HCT116 (cell line): ENCODE data around the gene GUSB. TPM values are rescaled to one million over a fixed set of nuclear protein-coding genes. Genes with fewer than 3 reads are reported as not detected.
"Not testable (repeated sequence)": the region's sequence is repeated elsewhere in the genome, so short reads cannot be mapped to it uniquely, and the experiment has no call there.

Experiments
- ATAC-seq: fragments of 200-7000 bp; cut with Tn5 transposase; 2 replicates; pipeline ENCODE4 v1.9.1; 2020; ENCODE audit warnings: mild to moderate bottlenecking, moderate library complexity
- BruUV-seq: library from RNA; stranded (reverse); fragments of 400-500 nt; replicated peaks from 2 replicates; lab custom pipeline; 2021; lab: Mats Ljungman, UMichigan
- CTCF ChIA-PET: fragments of 300-600 bp; sonication (Branson Sonifier 250); formaldehyde crosslinking; loops from one replicate; lab custom pipeline; 2021; ENCODE audit warnings: antibody characterized with exemption; lab: Charles Lee
- POLR2A ChIA-PET: fragments of 300-600, 350-600 bp; sonication (Branson Sonifier 250); formaldehyde crosslinking; loops from one replicate; lab custom pipeline; 2021; ENCODE audit warnings: antibody characterized with exemption; lab: Charles Lee
- RAD21 ChIA-PET, 2 experiments: fragments of 300-600 bp; sonication (Branson Sonifier 250); formaldehyde crosslinking; loops; one replicate each; lab custom pipeline; 2023; ENCODE audit warnings: low total read pairs in 2 of 2; ENCODE audit not compliant: uncharacterized antibody in 2 of 2, unreplicated experiment in 2 of 2, low non-redundant PET in 1 of 2; lab: Charles Lee
- DNase-seq: peaks from one replicate; pipeline ENCODE4 v3.0.0-alpha.2; 2010; ENCODE audit warnings: low read depth, low spot score
- H2AFZ ChIP-seq: fragments of 200-600 bp; shearing (Covaris generic), sonication (generic); 2 replicates; pipeline ENCODE4 v1.6.1; 2017; ENCODE audit warnings: low read depth, mixed run types, mixed read lengths, antibody characterized with exemption, low read length; ENCODE audit not compliant: poor library complexity, severe bottlenecking
- H3K27ac ChIP-seq: 2 replicates; pipeline ENCODE4 v1.5.1; 2012; ENCODE audit warnings: low read depth, low read length
- H3K27me3 ChIP-seq: fragments of 200-600 bp; sonication (generic); 2 replicates; pipeline ENCODE4 v1.6.1; 2016; ENCODE audit warnings: mixed run types, low read length, mixed read lengths; ENCODE audit not compliant: insufficient read depth
- H3K36me3 ChIP-seq, 2 experiments: fragments of 200-500 bp in 1 of 2; fragments of 200-600 bp in 1 of 2; sonication (Bioruptor generic) in 1 of 2; sonication (generic) in 1 of 2; 2 replicates each; pipeline versions ENCODE4 v1.5.1 to v1.6.1; 2014 to 2016; ENCODE audit warnings: low read length in 2 of 2, inconsistent platforms in 1 of 2, mixed read lengths in 1 of 2, mixed run types in 1 of 2; ENCODE audit not compliant: insufficient read depth in 2 of 2, control insufficient read depth in 1 of 2
- H3K4me1 ChIP-seq, 2 experiments: fragments of 200-600 bp in 1 of 2; sonication (generic) in 1 of 2; 2 replicates each; pipeline versions ENCODE4 v1.5.1 to v1.6.1; 2012 to 2017; ENCODE audit warnings: low read length in 2 of 2, inconsistent platforms in 1 of 2, mild to moderate bottlenecking in 1 of 2, mixed read lengths in 1 of 2, mixed run types in 1 of 2, moderate library complexity in 1 of 2; ENCODE audit not compliant: insufficient read depth in 2 of 2, control insufficient read depth in 1 of 2
- H3K4me2 ChIP-seq: fragments of 200-600 bp; sonication (generic); 2 replicates; pipeline ENCODE4 v1.6.1; 2017; ENCODE audit warnings: mixed run types, low read length, mixed read lengths
- H3K4me3 ChIP-seq, 2 experiments: fragments of 200-600 bp in 1 of 2; sonication (generic) in 1 of 2; replicated peaks in 1 of 2; 2 replicates each; pipeline ENCODE4 v1.5.1; 2011 to 2016; ENCODE audit warnings: low read length in 2 of 2, control low read depth in 1 of 2, low read depth in 1 of 2, mild to moderate bottlenecking in 1 of 2, mixed read lengths in 1 of 2, mixed run types in 1 of 2
- H3K79me2 ChIP-seq: fragments of 200-600 bp; sonication (generic); 2 replicates; pipeline ENCODE4 v1.6.1; 2017; ENCODE audit warnings: mild to moderate bottlenecking, mixed run types, low read length, moderate library complexity, mixed read lengths; ENCODE audit not compliant: insufficient read depth
- H3K9ac ChIP-seq: fragments of 200-600 bp; sonication (generic); 2 replicates; pipeline ENCODE4 v1.6.1; 2016; ENCODE audit warnings: low read length, mixed read lengths
- H3K9me2 ChIP-seq: fragments of 200-600 bp; sonication (generic), shearing (Covaris generic); 2 replicates; pipeline ENCODE4 v1.6.1; 2017; ENCODE audit warnings: mixed run types, mild to moderate bottlenecking, moderate library complexity; ENCODE audit not compliant: insufficient read depth
- H3K9me3 ChIP-seq, 2 experiments: fragments of 200-500 bp in 1 of 2; fragments of 200-600 bp in 1 of 2; sonication (Bioruptor generic) in 1 of 2; sonication (generic) in 1 of 2; 2 replicates each; pipeline ENCODE4 v1.6.1; 2014 to 2017; ENCODE audit warnings: low read length in 2 of 2, mixed read lengths in 2 of 2, inconsistent platforms in 1 of 2, low read depth in 1 of 2, mild to moderate bottlenecking in 1 of 2, mixed run types in 1 of 2, moderate library complexity in 1 of 2; ENCODE audit not compliant: control insufficient read depth in 1 of 2, insufficient read depth in 1 of 2
- H4K20me1 ChIP-seq: fragments of 200-600 bp; sonication (generic), shearing (Covaris generic); 2 replicates; pipeline ENCODE4 v1.6.1; 2017; ENCODE audit warnings: mixed run types, mild to moderate bottlenecking, moderate library complexity; ENCODE audit not compliant: insufficient read depth
- CBX3 ChIP-seq: IDR thresholded peaks from 2 replicates; pipeline ENCODE4 v1.6.1; 2012; ENCODE audit warnings: low read depth
- CEBPB ChIP-seq: IDR thresholded peaks from 2 replicates; pipeline ENCODE4 v1.6.1; 2012; ENCODE audit warnings: low read depth
- ELF1 ChIP-seq: IDR thresholded peaks from 2 replicates; pipeline ENCODE4 v1.6.1; 2012; ENCODE audit warnings: low read depth, borderline replicate concordance
- EZH2 ChIP-seq: fragments of 200-600 bp; sonication (generic); IDR thresholded peaks from 2 replicates; pipeline ENCODE4 v1.6.1; 2017; ENCODE audit warnings: antibody characterized with exemption, mixed run types
- EZH2phosphoT487 ChIP-seq: fragments of 200-600 bp; IDR thresholded peaks from 2 replicates; pipeline ENCODE4 v1.6.1; 2018; ENCODE audit warnings: antibody characterized with exemption, borderline replicate concordance
- JUND ChIP-seq: IDR thresholded peaks from 2 replicates; pipeline ENCODE4 v1.6.1; 2012
- SIN3A ChIP-seq: IDR thresholded peaks from 2 replicates; pipeline ENCODE4 v1.6.1; 2012; ENCODE audit warnings: low read depth
- SP1 ChIP-seq: IDR thresholded peaks from 2 replicates; pipeline ENCODE4 v1.6.1; 2012; ENCODE audit warnings: low read depth
- SRF ChIP-seq: IDR thresholded peaks from 2 replicates; pipeline ENCODE4 v1.6.1; 2012; ENCODE audit warnings: low read depth
- TCF7L2 ChIP-seq: IDR thresholded peaks from 2 replicates; pipeline ENCODE4 v1.7.0; 2011; ENCODE audit warnings: borderline replicate concordance, inconsistent platforms; ENCODE audit not compliant: insufficient read depth, insufficient read length; ENCODE audit errors: extremely low read depth
- YY1 ChIP-seq: IDR thresholded peaks from 2 replicates; pipeline ENCODE4 v1.6.1; 2011; ENCODE audit warnings: low read length, low read depth, moderate library complexity, mild to moderate bottlenecking; ENCODE audit not compliant: insufficient replicate concordance; ENCODE audit errors: extremely low read depth
- ZFX ChIP-seq: fragments of 450-650 bp; IDR thresholded peaks from 2 replicates; pipeline ENCODE4 v1.6.1; 2017
- ZNF274 ChIP-seq: fragments of 200-500 bp; sonication (Bioruptor generic); IDR thresholded peaks from 2 replicates; pipeline ENCODE4 v1.6.1; 2014; ENCODE audit warnings: mild to moderate bottlenecking, low read depth, low read length, inconsistent platforms
- intact Hi-C: fragments of 100-400 bp; cut with micrococcal nuclease; formaldehyde crosslinking; loops from 2 replicates; pipeline ENCODE4 v1.10.0; 2022
- total RNA-seq: library from RNA; stranded (reverse); gene quantifications from one replicate; pipeline ENCODE4 v1.2.1, GENCODE V29; 2021; ENCODE audit not compliant: unreplicated experiment
- TF ChIP-seq, protein P1 (sequence below): IDR thresholded peaks from 2 replicates; pipeline ENCODE4 v1.6.1; 2012
- TF ChIP-seq, protein P2 (sequence below): IDR thresholded peaks from 2 replicates; pipeline ENCODE4 v1.6.1; 2011; ENCODE audit warnings: mild to moderate bottlenecking, low read length, moderate library complexity; ENCODE audit not compliant: insufficient replicate concordance; ENCODE audit errors: extremely low read depth

GUSB gene
- total RNA-seq, 1 experiment from 2014 or later: 31.5 TPM

DNA sequence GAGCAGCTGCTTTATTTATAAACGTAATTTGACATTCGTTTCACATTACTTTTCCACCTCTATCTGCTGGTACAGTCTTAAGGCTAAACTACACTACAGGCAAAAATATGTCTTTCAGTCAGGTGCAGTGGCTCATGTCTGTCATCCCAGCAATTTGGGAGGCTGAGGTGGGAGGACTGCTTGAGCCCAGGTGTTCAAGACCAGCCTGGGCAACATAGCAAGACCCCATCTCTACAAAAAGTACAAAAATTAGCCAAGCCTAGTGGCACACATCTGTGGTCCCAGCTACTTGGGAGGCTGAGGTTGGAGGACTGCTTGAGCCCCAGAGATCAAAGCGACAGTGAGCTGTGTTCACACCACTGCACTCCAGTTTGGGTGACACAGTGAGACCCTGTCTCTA lies 17.3 kb downstream of the GUSB start:
- H3K4me1 ChIP-seq, H3K9me3 ChIP-seq, H3K4me3 ChIP-seq, H3K9ac ChIP-seq, intact Hi-C loops, H3K79me2 ChIP-seq, H3K9me2 ChIP-seq, DNase-seq, ATAC-seq, H3K4me2 ChIP-seq, H4K20me1 ChIP-seq, RAD21 ChIA-PET, H3K27me3 ChIP-seq, H2AFZ ChIP-seq, BruUV-seq, POLR2A ChIA-PET, H3K27ac ChIP-seq: not testable (repeated sequence)
- CTCF ChIA-PET: interaction anchor here (0.6 kb wide), 1 partner anchor 11 kb away, joined by 3 read pairs; no protein-coding TSS in a partner anchor
- H3K36me3 ChIP-seq: peaks cover 41 to 42% of the 10 kb centered on the region in 2 experiments; a peak in 3 of 4 replicates

DNA sequence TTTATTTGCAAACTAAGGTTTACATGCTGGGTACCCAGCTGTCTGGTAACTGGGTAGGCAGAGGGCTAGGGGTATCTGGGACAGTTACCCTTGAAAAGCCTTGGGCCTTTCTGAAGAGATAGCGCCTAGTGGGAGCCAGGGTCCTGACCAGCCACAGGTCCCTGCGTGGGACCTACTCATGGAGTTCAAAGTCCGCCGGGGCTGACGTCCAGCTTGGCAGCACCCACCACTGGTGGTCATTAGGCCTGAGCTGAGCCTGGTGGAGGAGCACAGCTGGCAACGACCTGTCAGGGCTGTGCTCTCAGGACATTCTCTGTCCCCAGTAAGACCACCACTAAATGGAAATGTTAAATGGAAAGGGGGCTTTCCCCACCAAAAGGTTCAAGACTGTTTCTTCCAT lies 20.0 kb downstream of the GUSB start:
- ChIA-PET CTCF (no interaction called here), POLR2A (no interaction called here), RAD21 (no interaction called here)
- ATAC-seq (no peak), DNase-seq (no peak)
- H4K20me1 ChIP-seq: no peaks in the 10 kb centered on the region
- H3K4me2 ChIP-seq: no peak overlapping the region
- no peaks in the 10 kb centered on the region for H3K4me1 ChIP-seq
- no peaks in the 10 kb centered on the region for H3K9me2 ChIP-seq
- no peak overlapping the region for H3K27ac ChIP-seq
- H3K4me3 ChIP-seq: no peak overlapping the region
- no peaks in the 10 kb centered on the region for H3K79me2 ChIP-seq
- TF ChIP-seq CBX3: no peak
- TF ChIP-seq SP1: no peak
- TF ChIP-seq TCF7L2: no peak
- no peak for TF ChIP-seq ELF1
- no peak for TF ChIP-seq YY1
- TF ChIP-seq SIN3A: no peak
- no peak for TF ChIP-seq JUND
- no peak for TF ChIP-seq ZFX
- TF ChIP-seq, protein P1, sequence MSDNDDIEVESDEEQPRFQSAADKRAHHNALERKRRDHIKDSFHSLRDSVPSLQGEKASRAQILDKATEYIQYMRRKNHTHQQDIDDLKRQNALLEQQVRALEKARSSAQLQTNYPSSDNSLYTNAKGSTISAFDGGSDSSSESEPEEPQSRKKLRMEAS: no peak
- no peak for TF ChIP-seq SRF
- no peak for TF ChIP-seq CEBPB
- no peak for TF ChIP-seq EZH2
- no peak for TF ChIP-seq EZH2phosphoT487
- no peak for TF ChIP-seq ZNF274
- TF ChIP-seq, protein P2, sequence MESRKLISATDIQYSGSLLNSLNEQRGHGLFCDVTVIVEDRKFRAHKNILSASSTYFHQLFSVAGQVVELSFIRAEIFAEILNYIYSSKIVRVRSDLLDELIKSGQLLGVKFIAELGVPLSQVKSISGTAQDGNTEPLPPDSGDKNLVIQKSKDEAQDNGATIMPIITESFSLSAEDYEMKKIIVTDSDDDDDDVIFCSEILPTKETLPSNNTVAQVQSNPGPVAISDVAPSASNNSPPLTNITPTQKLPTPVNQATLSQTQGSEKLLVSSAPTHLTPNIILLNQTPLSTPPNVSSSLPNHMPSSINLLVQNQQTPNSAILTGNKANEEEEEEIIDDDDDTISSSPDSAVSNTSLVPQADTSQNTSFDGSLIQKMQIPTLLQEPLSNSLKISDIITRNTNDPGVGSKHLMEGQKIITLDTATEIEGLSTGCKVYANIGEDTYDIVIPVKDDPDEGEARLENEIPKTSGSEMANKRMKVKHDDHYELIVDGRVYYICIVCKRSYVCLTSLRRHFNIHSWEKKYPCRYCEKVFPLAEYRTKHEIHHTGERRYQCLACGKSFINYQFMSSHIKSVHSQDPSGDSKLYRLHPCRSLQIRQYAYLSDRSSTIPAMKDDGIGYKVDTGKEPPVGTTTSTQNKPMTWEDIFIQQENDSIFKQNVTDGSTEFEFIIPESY: no peak
- no peaks in the 10 kb centered on the region for H3K27me3 ChIP-seq
- no peak overlapping the region for H2AFZ ChIP-seq
- no TSS peak for BruUV-seq
- no peak overlapping the region for H3K9ac ChIP-seq
- peaks cover 33 to 35% of the 10 kb centered on the region in 2 experiments for H3K36me3 ChIP-seq
- intact Hi-C loops: no loop called here
- H3K9me3 ChIP-seq: no peaks in the 10 kb centered on the region
